K562 (cell line): ENCODE data around the gene EMC6. TPM values are rescaled to one million over a fixed set of nuclear protein-coding genes. Genes with fewer than 3 reads are reported as not detected.

Experiments used
- ATAC-seq: fragments of 200-7000 bp; cut with Tn5 transposase; 3 replicates; pipeline ENCODE4 v1.9.1; 2020; ENCODE audit warnings: moderate library complexity
- BruUV-seq: library from RNA; stranded (reverse); fragments of 400-500 nt; replicated peaks from 2 replicates; lab custom pipeline; 2021; lab: Mats Ljungman, UMichigan
- CTCF ChIA-PET: fragments of 300-600 bp; formaldehyde crosslinking; extraction: SDS; loops from one replicate; lab custom pipeline; 2021; ENCODE audit warnings: low intra/inter-chr PET ratio; lab: Yijun Ruan, JAX
- POLR2A ChIA-PET: fragments of 300-600, 350-650 bp; sonication (Branson Sonifier 250); formaldehyde crosslinking; extraction: SDS; loops from one replicate; lab custom pipeline; 2021; ENCODE audit warnings: antibody characterized with exemption, inconsistent platforms; lab: Yijun Ruan, JAX
- DNase-seq, 4 experiments: peaks; one replicate each; pipeline versions ENCODE4 v3.0.0 to v3.0.0-alpha.2; 2011 to 2018; ENCODE audit warnings: low spot score in 3 of 4, mixed read lengths in 3 of 4; ENCODE audit errors: extremely low read depth in 1 of 4
- FAIRE-seq: peaks from 2 replicates; lab custom pipeline; 2011; peaks lifted over from hg19 to GRCh38; lab: Jason Lieb, UNC
- H2AFZ ChIP-seq: 2 replicates; pipeline ENCODE4 v1.6.0; 2011; ENCODE audit warnings: low read depth, low read length, control low read depth, inconsistent platforms
- H3K27ac ChIP-seq: fragments of 200-600 bp; 3 replicates; pipeline ENCODE4 v1.8.0; 2011; ENCODE audit warnings: low read depth, mild to moderate bottlenecking, control low read depth, inconsistent platforms, low read length, moderate library complexity, mixed read lengths; ENCODE audit errors: extremely low read depth
- H3K27me3 ChIP-seq, 2 experiments: fragments of 300-600 bp in 1 of 2; 2 replicates in 1 of 2; 3 replicates in 1 of 2; pipeline versions ENCODE4 v1.6.0 to v1.8.0; 2011; ENCODE audit warnings: inconsistent platforms in 2 of 2, low read length in 2 of 2, mild to moderate bottlenecking in 1 of 2, mixed read lengths in 1 of 2, moderate library complexity in 1 of 2; ENCODE audit not compliant: control insufficient read depth in 2 of 2, insufficient read depth in 2 of 2
- H3K36me3 ChIP-seq: fragments of 300-600 bp; 3 replicates; pipeline ENCODE4 v1.8.0; 2011; ENCODE audit warnings: mild to moderate bottlenecking, low read length, inconsistent platforms; ENCODE audit not compliant: control insufficient read depth, insufficient read depth
- H3K4me1 ChIP-seq, 2 experiments: fragments of 200-600 bp in 1 of 2; replicated peaks in 1 of 2; 2 replicates in 1 of 2; 3 replicates in 1 of 2; pipeline versions ENCODE4 v1.5.1 to v1.8.0; 2011; ENCODE audit warnings: inconsistent platforms in 2 of 2, low read length in 2 of 2, mild to moderate bottlenecking in 1 of 2, mixed read lengths in 1 of 2, moderate library complexity in 1 of 2; ENCODE audit not compliant: control insufficient read depth in 2 of 2, insufficient read depth in 2 of 2
- H3K4me2 ChIP-seq: 2 replicates; pipeline ENCODE4 v1.6.1; 2011; ENCODE audit warnings: low read length, control low read depth, inconsistent platforms, mixed read lengths; ENCODE audit not compliant: insufficient read depth
- H3K4me3 ChIP-seq: fragments of 200-600 bp; sonication (generic), shearing (Covaris generic); 2 replicates; pipeline ENCODE4 v1.5.1; 2016; ENCODE audit warnings: control low read depth, inconsistent platforms
- H3K79me2 ChIP-seq: fragments of 200-600 bp; 3 replicates; pipeline ENCODE4 v1.8.0; 2011; ENCODE audit warnings: low read length, inconsistent platforms; ENCODE audit not compliant: control insufficient read depth, insufficient read depth
- H3K9ac ChIP-seq, 2 experiments: 2 replicates each; pipeline versions ENCODE4 v1.6.0 to v1.6.1; 2011; ENCODE audit warnings: low read depth in 2 of 2, low read length in 2 of 2, control low read depth in 1 of 2, inconsistent platforms in 1 of 2, mild to moderate bottlenecking in 1 of 2, mixed read lengths in 1 of 2; ENCODE audit not compliant: insufficient read depth in 1 of 2
- H3K9me1 ChIP-seq: one replicate; pipeline ENCODE4 v1.6.0; 2011; ENCODE audit warnings: inconsistent platforms, mild to moderate bottlenecking, low read length, moderate library complexity; ENCODE audit not compliant: control insufficient read depth, insufficient read depth
- H3K9me3 ChIP-seq: replicated peaks from 2 replicates; pipeline ENCODE4 v1.5.1; 2011; ENCODE audit warnings: low read depth, low read length, inconsistent platforms; ENCODE audit not compliant: control insufficient read depth, insufficient read depth
- H4K20me1 ChIP-seq: replicated peaks from 2 replicates; pipeline ENCODE4 v1.6.1; 2011; ENCODE audit warnings: low read length, inconsistent platforms, mixed read lengths; ENCODE audit not compliant: control insufficient read depth, insufficient read depth
- DPF2 ChIP-seq: fragments of 450-650 bp; IDR thresholded peaks from 2 replicates; pipeline ENCODE4 v1.6.1; 2016
- HNRNPH1 ChIP-seq: fragments of 200-400 bp; formaldehyde crosslinking; optimal IDR thresholded peaks from 2 replicates; pipeline ENCODE3; 2017; ENCODE audit warnings: low read depth, mild to moderate bottlenecking, low read length, moderate library complexity
- IRF1 ChIP-seq: sonication (generic); formaldehyde crosslinking; IDR thresholded peaks from 2 replicates; pipeline ENCODE4 v1.8.0; 2022; ENCODE audit warnings: missing genetic modification reagents, mild to moderate bottlenecking, borderline replicate concordance
- RCOR1 ChIP-seq, 2 experiments: IDR thresholded peaks; 2 replicates each; pipeline ENCODE4 v1.6.1; 2012; ENCODE audit warnings: low read depth in 2 of 2, low read length in 2 of 2, borderline replicate concordance in 1 of 2, improper control_type of control experiment in 1 of 2
- WGBS: fragments of 100-300 bp; shearing (Covaris generic); methylation state at CpG from one replicate; pipeline ENCODE4 v1.1.6; 2016; ENCODE audit warnings: low coverage, mixed read lengths; ENCODE audit not compliant: insufficient coverage; ENCODE audit errors: missing lambda C conversion rate; 5-methylcytosine and 5-hydroxymethylcytosine counted together
- in situ Hi-C: fragments of 300-500 bp; cut with MboI; formaldehyde crosslinking; loops from 4 replicates; pipeline ENCODE4 v1.15.0; 2018; ENCODE audit warnings: inconsistent platforms, mixed read lengths
- intact Hi-C: fragments of 100-400 bp; cut with micrococcal nuclease; formaldehyde crosslinking; loops from 2 replicates; pipeline ENCODE4 v1.14.2; 2022
- polyA plus RNA-seq, 8 experiments: library from polyadenylated mRNA; depleted of rRNA in 4 of 8; stranded (reverse) in 5 of 8; unstranded in 3 of 8; fragments of >200 nt; fragmentation: Nextera tagmentation in 2 of 8; fragmentation: Illumina TruSeq in 1 of 8; extraction: Ambion mirVana in 2 of 8; extraction: Trizol in 1 of 8; gene quantifications; 2 replicates each; pipeline versions ENCODE4 v1.2.1 to v1.2.3, GENCODE V29; 2011 to 2014; ENCODE audit warnings: inconsistent platforms in 1 of 8, missing spikeins in 1 of 8
- total RNA-seq, 7 experiments: library from RNA; depleted of rRNA in 6 of 7; stranded (reverse); fragments of >200 nt in 6 of 7; fragmentation: Illumina TruSeq in 2 of 7; extraction: Trizol in 2 of 7; gene quantifications; 2 replicates each; pipeline versions ENCODE4 v1.2.1 to v1.2.3, GENCODE V29; 2011 to 2021; ENCODE audit warnings: low replicate concordance in 1 of 7
- TF ChIP-seq, protein P1 (sequence below), 2 experiments: IDR thresholded peaks; 2 replicates each; pipeline ENCODE4 v1.6.1; 2011; ENCODE audit warnings: borderline replicate concordance in 1 of 2, control low read depth in 1 of 2, low read depth in 1 of 2, low read length in 1 of 2, mild to moderate bottlenecking in 1 of 2, mixed read lengths in 1 of 2, moderate library complexity in 1 of 2; ENCODE audit not compliant: insufficient read depth in 1 of 2, insufficient read length in 1 of 2, poor library complexity in 1 of 2, severe bottlenecking in 1 of 2; ENCODE audit errors: extremely low read depth in 1 of 2

The EMC6 gene
- total and polyA plus RNA-seq, 9 of the 15 experiments (the other 6 are each of a cell fraction or from before 2014, with no cell fraction given), result 2.9 to 136 (median 24.9) TPM

DNA sequence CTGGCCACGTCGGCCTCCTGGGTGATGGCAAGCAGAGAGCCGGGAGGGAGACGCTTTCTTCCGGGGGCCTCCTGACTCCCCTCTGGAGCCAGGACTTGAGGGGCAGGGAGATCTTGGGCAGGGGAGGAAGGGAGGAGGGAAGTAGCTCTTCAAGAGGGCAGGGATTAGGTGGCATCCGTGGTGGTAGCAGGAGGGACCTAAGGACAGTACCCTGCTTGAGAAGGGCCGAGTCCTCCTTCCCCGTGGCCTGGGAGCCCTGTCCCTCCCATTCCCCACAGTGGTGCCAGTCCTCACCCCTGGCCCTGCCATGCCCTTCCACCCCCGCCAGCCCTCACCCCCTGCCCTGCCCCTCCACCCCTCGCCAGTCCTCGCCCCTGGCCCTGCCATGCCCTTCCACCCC, 12.8 kb upstream of the EMC6 start:
- Histone ChIP-seq H3K9me1 (no peaks in the 10 kb centered on the region), H3K4me3 (no peak overlapping the region), H3K79me2 (no peaks in the 10 kb centered on the region), H3K36me3 (no peaks in the 10 kb centered on the region), H3K4me1 (peaks cover 0 to 30% of the 10 kb centered on the region in 2 experiments; a peak in 2 of 5 replicates), H2AFZ (no peak overlapping the region), H4K20me1 (no peaks in the 10 kb centered on the region), H3K9ac (no peak overlapping the region), H3K27ac (no peak overlapping the region), H3K27me3 (no peaks in the 10 kb centered on the region), H3K4me2 (no peak overlapping the region), H3K9me3 (no peaks in the 10 kb centered on the region)
- in situ Hi-C loops (no loop called here), intact Hi-C loops (no loop called here)
- ChIA-PET POLR2A (interaction anchor here (0.6 to 1.1 kb wide), 2 partner anchors 15 to 16 kb away, joined by 3 to 4 read pairs; no protein-coding TSS in a partner anchor), CTCF (no interaction called here)
- TF ChIP-seq DPF2 (no peak), IRF1 (CRISPR knock-in tag) (no peak), RCOR1 (IDR thresholded peaks at IDR 0.05; ENCODE audit: borderline replicate concordance in 1 of 2, low read depth in 2 of 2, low read length in 2 of 2) (no peak), HNRNPH1 (no peak)
- TF ChIP-seq, protein P1, sequence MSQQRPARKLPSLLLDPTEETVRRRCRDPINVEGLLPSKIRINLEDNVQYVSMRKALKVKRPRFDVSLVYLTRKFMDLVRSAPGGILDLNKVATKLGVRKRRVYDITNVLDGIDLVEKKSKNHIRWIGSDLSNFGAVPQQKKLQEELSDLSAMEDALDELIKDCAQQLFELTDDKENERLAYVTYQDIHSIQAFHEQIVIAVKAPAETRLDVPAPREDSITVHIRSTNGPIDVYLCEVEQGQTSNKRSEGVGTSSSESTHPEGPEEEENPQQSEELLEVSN (IDR thresholded peaks at IDR 0.05; ENCODE audit: borderline replicate concordance in 1 of 2, extremely low read depth in 1 of 2, insufficient read depth in 1 of 2, insufficient read length in 1 of 2, low read depth in 1 of 2, low read length in 1 of 2, poor library complexity in 1 of 2, severe bottlenecking in 1 of 2), result no peak
- no peak for DNase-seq
- no TSS peak for BruUV-seq
- 83% methylated on average over 2 of the region's 11 CpGs for WGBS
- ATAC-seq, result no peak
- FAIRE-seq, result no peak
